ENCODE data around the gene DHRS4L2.
A peak's percentile ranks its signal among the peaks of the same experiment; 100 is the strongest.

Gene DHRS4L2

GRCh38 chr14:24051789-24052655 lies 63.3 kb downstream of the DHRS4L2 start, which contains the start of gene CARMIL3:
TSS of gene CARMIL3 (plus strand) at chr14:24052009. CDS start at chr14:24052154, 145 bp downstream.
- peaks cover 3% of the 10 kb centered on the region for H3K27me3 ChIP-seq (ENCODE audit: insufficient read depth, poor library complexity, severe bottlenecking)
- no peaks in the 10 kb centered on the region for H3K36me3 ChIP-seq (ENCODE audit: low read depth)
- DNase-seq (ENCODE audit: low spot score) (peak; percentile 69), ATAC-seq (ENCODE audit: low read depth) (peak; percentile 79)
- no peaks in the 10 kb centered on the region for H3K4me1 ChIP-seq (ENCODE audit: insufficient read depth, poor library complexity, severe bottlenecking)
- H3K4me3 ChIP-seq (ENCODE audit: severe bottlenecking): peak within 1 kb of the TSS; percentile 35
- no peaks in the 10 kb centered on the region for H3K9me3 ChIP-seq (ENCODE audit: severe bottlenecking)
- H3K27ac ChIP-seq (ENCODE audit: poor library complexity, severe bottlenecking): no peak within 1 kb of the TSS
- TF ChIP-seq CTCF (IDR thresholded peaks at IDR 0.05; ENCODE audit: poor library complexity, severe bottlenecking): no peak

- peaks cover 3% of the 10 kb centered on the region for H3K27me3 ChIP-seq (ENCODE audit: insufficient read depth, poor library complexity, severe bottlenecking)
- H3K27ac ChIP-seq (ENCODE audit: poor library complexity, severe bottlenecking): no peak overlapping the region
- peak overlapping the region; percentile 35 for H3K4me3 ChIP-seq (ENCODE audit: severe bottlenecking)
- TF ChIP-seq CTCF (IDR thresholded peaks at IDR 0.05; ENCODE audit: poor library complexity, severe bottlenecking): no peak
- DNase-seq (ENCODE audit: low spot score): peak; percentile 63
- H3K4me1 ChIP-seq (ENCODE audit: insufficient read depth, poor library complexity, severe bottlenecking): no peaks in the 10 kb centered on the region
- no peaks in the 10 kb centered on the region for H3K9me3 ChIP-seq (ENCODE audit: severe bottlenecking)
- ATAC-seq (ENCODE audit: low read depth): no peak
- H3K36me3 ChIP-seq (ENCODE audit: low read depth): no peaks in the 10 kb centered on the region
These were observed 64.2 kb downstream of the DHRS4L2 start for GRCh38 chr14:24052656-24053547.

- no peaks in the 10 kb centered on the region for H3K9me3 ChIP-seq (ENCODE audit: severe bottlenecking)
- H3K4me1 ChIP-seq (ENCODE audit: insufficient read depth, poor library complexity, severe bottlenecking): no peaks in the 10 kb centered on the region
- ATAC-seq (ENCODE audit: low read depth): no peak
- no peak overlapping the region for H3K27ac ChIP-seq (ENCODE audit: poor library complexity, severe bottlenecking)
- peaks cover 3% of the 10 kb centered on the region for H3K27me3 ChIP-seq (ENCODE audit: insufficient read depth, poor library complexity, severe bottlenecking)
- H3K4me3 ChIP-seq (ENCODE audit: severe bottlenecking): no peak overlapping the region
- no peaks in the 10 kb centered on the region for H3K36me3 ChIP-seq (ENCODE audit: low read depth)
- peak; percentile 55 for DNase-seq (ENCODE audit: low spot score)
- TF ChIP-seq CTCF (IDR thresholded peaks at IDR 0.05; ENCODE audit: poor library complexity, severe bottlenecking): no peak
These were observed 65.0 kb downstream of the DHRS4L2 start for GRCh38 chr14:24053548-24054323.

- H3K9me3 ChIP-seq (ENCODE audit: severe bottlenecking): no peaks in the 10 kb centered on the region
- no peaks in the 10 kb centered on the region for H3K36me3 ChIP-seq (ENCODE audit: low read depth)
- ATAC-seq (ENCODE audit: low read depth): no peak
- peak; percentile 58 for DNase-seq (ENCODE audit: low spot score)
- H3K4me1 ChIP-seq (ENCODE audit: insufficient read depth, poor library complexity, severe bottlenecking): no peaks in the 10 kb centered on the region
- no peak for TF ChIP-seq CTCF (IDR thresholded peaks at IDR 0.05; ENCODE audit: poor library complexity, severe bottlenecking)
- no peak overlapping the region for H3K4me3 ChIP-seq (ENCODE audit: severe bottlenecking)
- H3K27me3 ChIP-seq (ENCODE audit: insufficient read depth, poor library complexity, severe bottlenecking): peaks cover 3% of the 10 kb centered on the region
- H3K27ac ChIP-seq (ENCODE audit: poor library complexity, severe bottlenecking): no peak overlapping the region
These were observed 65.6 kb downstream of the DHRS4L2 start for GRCh38 chr14:24054324-24054641.

All from RWPE2 (cell line).